Lung (tissue), 12 donors: Measurements from ENCODE around the gene STAT6. TPM values are rescaled to one million over a fixed set of nuclear protein-coding genes. Genes with fewer than 3 reads are reported as not detected.
"Not testable (repeated sequence)": the region's sequence is repeated elsewhere in the genome, so short reads cannot be mapped to it uniquely, and the experiment has no call there.

ENCODE experiments used
- ATAC-seq: fragments of 200-7000 bp; cut with Tn5 transposase; one replicate; pipeline ENCODE4 v1.9.1; 2020; ENCODE audit warnings: moderate number of reproducible peaks; ENCODE audit not compliant: insufficient read depth, low FRiP score
- DNase-seq, 3 donors: peaks; one replicate each; pipeline ENCODE4 v3.0.0-alpha.2; 2013 to 2017
- H3K27ac ChIP-seq, 2 donors: one replicate each; pipeline ENCODE4 v1.5.1; 2013; ENCODE audit warnings: mild to moderate bottlenecking in 2 of 2, moderate library complexity in 2 of 2, control low read depth in 1 of 2, inconsistent platforms in 1 of 2, low read depth in 1 of 2, low read length in 1 of 2
- H3K27me3 ChIP-seq, 3 donors: one replicate each; pipeline ENCODE4 v1.5.1; 2013; ENCODE audit warnings: low read length in 2 of 3; ENCODE audit not compliant: control insufficient read depth in 3 of 3, insufficient read depth in 3 of 3
- H3K36me3 ChIP-seq, 4 donors: one replicate each; pipeline ENCODE4 v1.5.1; 2013; ENCODE audit warnings: low read length in 4 of 4, mild to moderate bottlenecking in 1 of 4, moderate library complexity in 1 of 4; ENCODE audit not compliant: control insufficient read depth in 4 of 4, insufficient read depth in 4 of 4
- H3K4me1 ChIP-seq, 5 donors: one replicate each; pipeline ENCODE4 v1.5.1; 2013; ENCODE audit warnings: low read length in 5 of 5, mild to moderate bottlenecking in 2 of 5, moderate library complexity in 1 of 5; ENCODE audit not compliant: control insufficient read depth in 5 of 5, insufficient read depth in 5 of 5
- H3K4me3 ChIP-seq: one replicate; pipeline ENCODE4 v1.5.1; 2013; ENCODE audit warnings: mild to moderate bottlenecking, control low read depth, moderate library complexity
- H3K9ac ChIP-seq, 2 donors: one replicate each; pipeline ENCODE4 v1.5.1; 2013; ENCODE audit warnings: low read length in 2 of 2, control low read depth in 1 of 2; ENCODE audit not compliant: insufficient read depth in 1 of 2
- H3K9me3 ChIP-seq, 4 donors: one replicate each; pipeline ENCODE4 v1.5.1; 2013; ENCODE audit warnings: low read length in 3 of 4, mild to moderate bottlenecking in 1 of 4, moderate library complexity in 1 of 4; ENCODE audit not compliant: control insufficient read depth in 4 of 4, insufficient read depth in 3 of 4
- CTCF ChIP-seq: IDR thresholded peaks from 2 replicates; pipeline ENCODE4 v1.5.1; 2012; ENCODE audit warnings: mild to moderate bottlenecking; ENCODE audit errors: control extremely low read depth, extremely low read depth
- WGBS, 2 donors: extraction: QIAGEN DNeasy Blood & Tissue Kit; methylation state at CpG; one replicate each; pipeline ENCODE4 v1.1.7; 2013; 5-methylcytosine and 5-hydroxymethylcytosine counted together
- polyA plus RNA-seq, 2 donors: library from polyadenylated mRNA; stranded (reverse); fragments of 200-250 nt; gene quantifications; one replicate each; pipeline ENCODE4 v1.2.1, GENCODE V29; 2013
- total RNA-seq, 2 donors: library from RNA; depleted of rRNA in 1 of 2; stranded (reverse); fragments of >200 nt in 1 of 2; gene quantifications; one replicate each; pipeline ENCODE4 v1.2.1, GENCODE V29; 2014 to 2021
- donor health status: control.
- donor health status: control.
- donor health status: Bipolar disorder and iron deficiency.
- donor health status: healthy.
- donor health status: DM: yes; HTN: yes; CAD: no.

The STAT6 gene
- total and polyA plus RNA-seq, 4 donors: 118 to 216 (median 174) TPM

GRCh38 chr12:57126561-57126960 lies 15.4 kb upstream of the STAT6 start:
- H3K4me3 ChIP-seq: no peak overlapping the region
- TF ChIP-seq CTCF: no peak

DNA sequence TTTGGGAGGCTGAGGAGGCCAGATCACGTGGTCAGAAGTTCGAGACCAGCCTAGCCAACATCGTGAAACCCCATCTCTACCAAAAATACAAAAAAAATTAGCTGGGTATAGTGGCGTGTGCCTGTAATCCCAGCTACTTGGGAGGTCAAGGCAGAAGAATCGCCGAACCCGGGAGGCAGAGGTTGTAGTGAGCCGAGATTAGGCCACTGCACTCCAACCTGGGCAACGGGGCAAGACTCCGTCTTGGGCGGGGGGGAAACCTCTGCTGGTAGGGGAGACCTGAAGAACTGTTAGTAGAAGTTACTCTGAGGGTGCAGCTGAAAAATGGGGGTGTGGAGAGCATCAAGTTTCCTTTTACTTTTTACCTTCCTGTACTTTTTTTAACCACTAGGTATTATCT lies 14.9 kb upstream of the STAT6 start:
- TF ChIP-seq CTCF: no peak

More at GRCh38 chr12:57126561-57126960, 15.4 kb upstream of the STAT6 start:
- WGBS, 2 donors: 43 to 57% methylated on average over 7 of the region's 7 CpGs
- H3K9ac ChIP-seq: no peak overlapping the region
- peaks cover 0 to 29% (median 6%) of the 10 kb centered on the region in 5 donors for H3K4me1 ChIP-seq
- no peaks in the 10 kb centered on the region for H3K36me3 ChIP-seq
- H3K27ac ChIP-seq: peak overlapping the region in 1 of 2 donors; percentile 46
- H3K27me3 ChIP-seq: no peaks in the 10 kb centered on the region
- ATAC-seq (no peak), DNase-seq (no peak)
- no peaks in the 10 kb centered on the region for H3K9me3 ChIP-seq

DNA sequence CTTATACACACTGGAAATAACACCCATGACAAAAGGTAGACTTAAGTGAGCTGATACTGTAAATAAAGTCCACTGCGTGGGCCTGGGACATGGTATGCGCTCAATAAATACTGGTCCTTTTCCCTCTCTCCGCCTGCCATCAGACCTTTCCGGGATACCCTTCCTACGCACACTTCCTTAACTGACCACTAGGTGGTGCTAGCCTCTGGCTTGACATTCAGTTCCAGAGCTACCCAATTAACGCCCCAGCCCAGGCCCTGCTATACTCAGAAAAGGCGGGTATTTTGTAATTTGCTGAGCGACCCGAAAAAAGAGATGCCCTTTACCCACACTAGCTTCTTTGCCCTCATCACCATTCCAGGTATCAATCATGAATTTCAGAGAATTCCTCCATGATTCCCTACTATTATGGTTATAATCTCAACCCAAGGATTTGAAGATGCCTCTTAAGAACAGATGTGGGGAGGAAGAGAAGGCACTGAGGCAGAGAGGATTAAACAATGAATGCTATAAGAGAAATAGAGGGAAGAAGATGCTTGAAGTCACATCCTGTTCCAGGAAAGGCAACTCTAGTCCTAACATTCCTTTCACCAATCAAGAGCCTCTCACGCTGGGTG lies 13.2 kb upstream of the STAT6 start:
- ATAC-seq: no peak
- Histone ChIP-seq H3K4me1 (peaks cover 0 to 10% (median 0%) of the 10 kb centered on the region in 5 donors), H3K36me3 (no peaks in the 10 kb centered on the region), H3K9ac (no peak overlapping the region), H3K27ac (no peak overlapping the region), H3K27me3 (no peaks in the 10 kb centered on the region), H3K4me3 (no peak overlapping the region), H3K9me3 (no peaks in the 10 kb centered on the region)
- peak; percentile 79 to 87 (median 86) for DNase-seq
- peak; percentile 96 for TF ChIP-seq CTCF
- 12 to 16% methylated on average over 10 of the region's 10 CpGs for WGBS, 2 donors

More for the DNA sequence above, 14.9 kb upstream of the STAT6 start:
- Histone ChIP-seq H3K9me3 (no peaks in the 10 kb centered on the region), H3K27ac (no peak overlapping the region), H3K4me3 (no peak overlapping the region), H3K9ac (no peak overlapping the region), H3K27me3 (no peaks in the 10 kb centered on the region), H3K36me3 (no peaks in the 10 kb centered on the region), H3K4me1 (peaks cover 0 to 24% (median 3%) of the 10 kb centered on the region in 5 donors)
- 93 to 94% methylated on average over 11 of the region's 11 CpGs for WGBS, 2 donors
- ATAC-seq: no peak
- DNase-seq: no peak

- TF ChIP-seq CTCF: no peak
- H3K4me3 ChIP-seq: no peak overlapping the region
- peaks cover 0 to 13% (median 0%) of the 10 kb centered on the region in 5 donors for H3K4me1 ChIP-seq
- 49 to 61% methylated on average over 2 of the region's 2 CpGs for WGBS, 2 donors
- no peaks in the 10 kb centered on the region for H3K9me3 ChIP-seq
- no peak for ATAC-seq
- no peaks in the 10 kb centered on the region for H3K36me3 ChIP-seq
- no peak overlapping the region for H3K27ac ChIP-seq
- no peak for DNase-seq
- H3K27me3 ChIP-seq: no peaks in the 10 kb centered on the region
- H3K9ac ChIP-seq: no peak overlapping the region
These were observed 12.7 kb upstream of the STAT6 start for GRCh38 chr12:57123813-57124212.

GRCh38 chr12:57120718-57121117 lies 9.6 kb upstream of the STAT6 start:
- H3K4me1 ChIP-seq, H3K4me3 ChIP-seq, H3K27ac ChIP-seq, H3K27me3 ChIP-seq, ATAC-seq, H3K36me3 ChIP-seq, H3K9ac ChIP-seq, H3K9me3 ChIP-seq, DNase-seq: not testable (repeated sequence)
- 92 to 99% methylated on average over 11 of the region's 11 CpGs for WGBS, 2 donors
